Measurements from ENCODE around the gene DNAJC16.
"Not testable (repeated sequence)": the region's sequence is repeated elsewhere in the genome, so short reads cannot be mapped to it uniquely, and the experiment has no call there.

Gene DNAJC16

GRCh38 chr1:15574741-15575140, 48.1 kb downstream of the DNAJC16 start:
- DNase-seq (ENCODE audit: low read depth): no peak
- no peak overlapping the region for H3K4me3 ChIP-seq (ENCODE audit: low read depth, low read length)

- no peak for DNase-seq (ENCODE audit: low read depth)
- no peak overlapping the region for H3K4me3 ChIP-seq (ENCODE audit: low read depth, low read length)
Observed at GRCh38 chr1:15575549-15576150, 49.0 kb downstream of the DNAJC16 start.

- H3K4me3 ChIP-seq (ENCODE audit: low read depth, low read length): no peak overlapping the region
- no peak for DNase-seq (ENCODE audit: low read depth)
Observed at GRCh38 chr1:15577691-15578090, 51.0 kb downstream of the DNAJC16 start.

- DNase-seq (ENCODE audit: low read depth): no peak
- no peak overlapping the region for H3K4me3 ChIP-seq (ENCODE audit: low read depth, low read length)
Observed at GRCh38 chr1:15578921-15579682, 52.5 kb downstream of the DNAJC16 start.

- no peak overlapping the region for H3K4me3 ChIP-seq (ENCODE audit: low read depth, low read length)
- DNase-seq (ENCODE audit: low read depth): no peak
Observed at GRCh38 chr1:15579683-15580047, 53.0 kb downstream of the DNAJC16 start.

GRCh38 chr1:15583016-15583706, 56.5 kb downstream of the DNAJC16 start:
- no peak for DNase-seq (ENCODE audit: low read depth)
- H3K4me3 ChIP-seq (ENCODE audit: low read depth, low read length): no peak overlapping the region

- DNase-seq (ENCODE audit: low read depth): no peak
- H3K4me3 ChIP-seq (ENCODE audit: low read depth, low read length): peak within 1 kb of the TSS; percentile 46
Observed at GRCh38 chr1:15584489-15585363, 58.1 kb downstream of the DNAJC16 start, which contains the start of gene AGMAT. Gene AGMAT, minus strand, starts transcription at chr1:15585051. Its CDS starts 84 bp downstream, at chr1:15584967.

- H3K4me3 ChIP-seq (ENCODE audit: low read depth, low read length): no peak overlapping the region
- no peak for DNase-seq (ENCODE audit: low read depth)
Observed at GRCh38 chr1:15592285-15592684, 65.6 kb downstream of the DNAJC16 start.

- no peak overlapping the region for H3K4me3 ChIP-seq (ENCODE audit: low read depth, low read length)
- no peak for DNase-seq (ENCODE audit: low read depth)
Observed at GRCh38 chr1:15595809-15596617, 69.4 kb downstream of the DNAJC16 start.

- H3K4me3 ChIP-seq (ENCODE audit: low read depth, low read length): no peak overlapping the region
- DNase-seq (ENCODE audit: low read depth): no peak
Observed at GRCh38 chr1:15598436-15598835, 71.8 kb downstream of the DNAJC16 start.

- H3K4me3 ChIP-seq (ENCODE audit: low read depth, low read length): peak overlapping the region; percentile 82
- peak; percentile 83 for DNase-seq (ENCODE audit: low read depth)
Observed at GRCh38 chr1:15603050-15603965, 76.7 kb downstream of the DNAJC16 start.

- not testable (repeated sequence) for DNase-seq (ENCODE audit: low read depth)
- peak overlapping the region; percentile 82 for H3K4me3 ChIP-seq (ENCODE audit: low read depth, low read length)
Observed at GRCh38 chr1:15603966-15604282, 77.3 kb downstream of the DNAJC16 start.

GRCh38 chr1:15604400-15604799, 77.8 kb downstream of the DNAJC16 start:
- not testable (repeated sequence) for DNase-seq (ENCODE audit: low read depth); H3K4me3 ChIP-seq (ENCODE audit: low read depth, low read length)

GRCh38 chr1:15605398-15606383, 79.0 kb downstream of the DNAJC16 start:
- H3K4me3 ChIP-seq (ENCODE audit: low read depth, low read length): no peak overlapping the region
- DNase-seq (ENCODE audit: low read depth): no peak

- DNase-seq (ENCODE audit: low read depth): no peak
- H3K4me3 ChIP-seq (ENCODE audit: low read depth, low read length): no peak overlapping the region
Observed at GRCh38 chr1:15609631-15610030, 83.0 kb downstream of the DNAJC16 start.

GRCh38 chr1:15610167-15610566, 83.5 kb downstream of the DNAJC16 start:
- H3K4me3 ChIP-seq (ENCODE audit: low read depth, low read length): no peak overlapping the region
- DNase-seq (ENCODE audit: low read depth): no peak

All from skeletal muscle cell (primary cell).